Hepatocyte (in vitro differentiated cells): ENCODE results near the gene ZMYM1. TPM values are rescaled to one million over a fixed set of nuclear protein-coding genes. Genes with fewer than 3 reads are reported as not detected.

Experiments
- DNase-seq: peaks from one replicate; pipeline ENCODE4 v3.0.0-alpha.2; 2016; ENCODE audit warnings: low spot score
- H2AFZ ChIP-seq: fragments of 200-600 bp; sonication (generic); 2 replicates; pipeline ENCODE4 v1.6.0; 2016; ENCODE audit warnings: antibody characterized with exemption, mild to moderate bottlenecking
- H3K27ac ChIP-seq: fragments of 200-600 bp; sonication (generic); 2 replicates; pipeline ENCODE4 v1.5.1; 2016; ENCODE audit warnings: mild to moderate bottlenecking
- H3K27me3 ChIP-seq: fragments of 200-600 bp; sonication (generic); 2 replicates; pipeline ENCODE4 v1.6.1; 2016
- H3K36me3 ChIP-seq: fragments of 200-600 bp; sonication (generic); replicated peaks from 2 replicates; pipeline ENCODE4 v1.5.1; 2016; ENCODE audit warnings: low read depth; ENCODE audit not compliant: insufficient read depth
- H3K4me1 ChIP-seq: fragments of 200-600 bp; sonication (generic); 2 replicates; pipeline ENCODE4 v1.5.1; 2016; ENCODE audit warnings: mild to moderate bottlenecking, moderate library complexity; ENCODE audit not compliant: insufficient read depth
- H3K4me2 ChIP-seq: fragments of 200-600 bp; sonication (generic); 2 replicates; pipeline ENCODE4 v1.6.0; 2016
- H3K4me3 ChIP-seq: fragments of 200-600 bp; sonication (generic); 2 replicates; pipeline ENCODE4 v1.5.1; 2016; ENCODE audit warnings: mild to moderate bottlenecking
- H3K79me2 ChIP-seq: fragments of 200-600 bp; sonication (generic); 2 replicates; pipeline ENCODE4 v1.6.0; 2017; ENCODE audit warnings: mild to moderate bottlenecking
- H3K9me2 ChIP-seq: fragments of 200-600 bp; sonication (generic); replicated peaks from 2 replicates; pipeline ENCODE4 v1.6.0; 2017; ENCODE audit warnings: mild to moderate bottlenecking; ENCODE audit not compliant: insufficient read depth
- H3K9me3 ChIP-seq: fragments of 200-600 bp; sonication (generic); 2 replicates; pipeline ENCODE4 v1.5.1; 2016; ENCODE audit warnings: low read depth, mild to moderate bottlenecking
- H4K20me1 ChIP-seq: fragments of 200-600 bp; sonication (generic); 2 replicates; pipeline ENCODE4 v1.6.0; 2016; ENCODE audit warnings: mild to moderate bottlenecking; ENCODE audit not compliant: insufficient read depth, poor library complexity, severe bottlenecking
- CTCF ChIP-seq: fragments of 200-600 bp; sonication (generic); IDR thresholded peaks from 2 replicates; pipeline ENCODE4 v1.5.1; 2016; ENCODE audit warnings: antibody characterized with exemption, mild to moderate bottlenecking; ENCODE audit not compliant: poor library complexity
- EZH2 ChIP-seq: fragments of 200-600 bp; sonication (generic); IDR thresholded peaks from 2 replicates; pipeline ENCODE4 v1.6.1; 2016; ENCODE audit warnings: antibody characterized with exemption, mild to moderate bottlenecking, borderline replicate concordance
- EZH2phosphoT487 ChIP-seq: fragments of 200-600 bp; sonication (generic); IDR thresholded peaks from one replicate; pipeline ENCODE4 v1.6.1; 2018; ENCODE audit warnings: antibody characterized with exemption, mild to moderate bottlenecking, low read depth, moderate library complexity; ENCODE audit not compliant: unreplicated experiment, severe bottlenecking
- WGBS: methylation state at CpG from one replicate; pipeline ENCODE4 v1.1.6; 2016; ENCODE audit warnings: low lambda C conversion rate; ENCODE audit errors: missing lambda C conversion rate; 5-methylcytosine and 5-hydroxymethylcytosine counted together
- polyA plus RNA-seq: library from polyadenylated mRNA; unstranded; fragments of >200 nt; fragmentation: Nextera tagmentation; extraction: Ambion mirVana; gene quantifications from 2 replicates; pipeline ENCODE4 v1.2.1, GENCODE V29; 2016
- total RNA-seq: library from RNA; depleted of rRNA; stranded (reverse); fragments of >200 nt; gene quantifications from 2 replicates; pipeline ENCODE4 v1.2.3, GENCODE V29; 2014

ZMYM1 gene
- total and polyA plus RNA-seq, 2 experiments from 2014 or later, result 3.8 to 18.7 TPM

GRCh38 chr1:35036621-35037020 is 42.6 kb upstream of the ZMYM1 start:
- no peaks in the 10 kb centered on the region for H3K27me3 ChIP-seq
- H3K9me3 ChIP-seq, result peaks cover 3% of the 10 kb centered on the region
- no peaks in the 10 kb centered on the region for H4K20me1 ChIP-seq
- no peak overlapping the region for H3K4me3 ChIP-seq
- 63% methylated on average over 4 of the region's 4 CpGs for WGBS
- no peaks in the 10 kb centered on the region for H3K36me3 ChIP-seq
- H3K4me2 ChIP-seq, result no peak overlapping the region
- H2AFZ ChIP-seq, result no peak overlapping the region
- H3K27ac ChIP-seq, result peak overlapping the region; percentile 70
- TF ChIP-seq EZH2 (no peak), CTCF (no peak), EZH2phosphoT487 (no peak)
- no peaks in the 10 kb centered on the region for H3K9me2 ChIP-seq
- no peaks in the 10 kb centered on the region for H3K79me2 ChIP-seq
- no peaks in the 10 kb centered on the region for H3K4me1 ChIP-seq
- DNase-seq, result peak; percentile 32

GRCh38 chr1:35037206-35037605 is 42.0 kb upstream of the ZMYM1 start:
- no peaks in the 10 kb centered on the region for H3K36me3 ChIP-seq
- no peak for DNase-seq
- H3K9me3 ChIP-seq, result peaks cover 3% of the 10 kb centered on the region
- no peak for TF ChIP-seq EZH2
- TF ChIP-seq EZH2phosphoT487, result no peak
- TF ChIP-seq CTCF, result no peak
- H2AFZ ChIP-seq, result no peak overlapping the region
- no peak overlapping the region for H3K4me3 ChIP-seq
- no peaks in the 10 kb centered on the region for H3K4me1 ChIP-seq
- no peaks in the 10 kb centered on the region for H3K27me3 ChIP-seq
- no peaks in the 10 kb centered on the region for H3K79me2 ChIP-seq
- no peaks in the 10 kb centered on the region for H4K20me1 ChIP-seq
- no peaks in the 10 kb centered on the region for H3K9me2 ChIP-seq
- 61% methylated on average over 1 of the region's 1 CpG for WGBS
- H3K27ac ChIP-seq, result peak overlapping the region; percentile 70
- no peak overlapping the region for H3K4me2 ChIP-seq

GRCh38 chr1:35038723-35039122 is 40.5 kb upstream of the ZMYM1 start:
- Histone ChIP-seq H2AFZ (no peak overlapping the region), H3K4me1 (no peaks in the 10 kb centered on the region), H3K36me3 (no peaks in the 10 kb centered on the region), H3K9me2 (no peaks in the 10 kb centered on the region), H3K27ac (no peak overlapping the region), H4K20me1 (no peaks in the 10 kb centered on the region), H3K4me3 (no peak overlapping the region), H3K4me2 (no peak overlapping the region), H3K27me3 (no peaks in the 10 kb centered on the region), H3K9me3 (no peaks in the 10 kb centered on the region), H3K79me2 (no peaks in the 10 kb centered on the region)
- TF ChIP-seq EZH2, result no peak
- no peak for TF ChIP-seq CTCF
- TF ChIP-seq EZH2phosphoT487, result no peak
- no peak for DNase-seq
- 57% methylated on average over 1 of the region's 1 CpG for whole genome bisulfite sequencing

- Histone ChIP-seq H3K9me2 (no peaks in the 10 kb centered on the region), H3K4me1 (no peaks in the 10 kb centered on the region), H3K27me3 (no peaks in the 10 kb centered on the region), H3K27ac (no peak overlapping the region), H2AFZ (no peak overlapping the region), H3K36me3 (no peaks in the 10 kb centered on the region), H3K4me2 (no peak overlapping the region), H3K9me3 (no peaks in the 10 kb centered on the region), H3K79me2 (no peaks in the 10 kb centered on the region), H4K20me1 (no peaks in the 10 kb centered on the region), H3K4me3 (no peak overlapping the region)
- no peak for TF ChIP-seq EZH2
- no peak for TF ChIP-seq EZH2phosphoT487
- TF ChIP-seq CTCF, result no peak
- 86% methylated on average over 3 of the region's 3 CpGs for WGBS
- no peak for DNase-seq
These were observed 35.7 kb upstream of the ZMYM1 start for GRCh38 chr1:35043498-35043897.
